NCI-H524 (cell line): ENCODE results near the gene CALY.

Experiments used
- DNase-seq, 2 experiments: peaks; one replicate each; lab custom pipeline; 2025; lab: John Stamatoyannopoulos, UW

The CALY gene

DNA sequence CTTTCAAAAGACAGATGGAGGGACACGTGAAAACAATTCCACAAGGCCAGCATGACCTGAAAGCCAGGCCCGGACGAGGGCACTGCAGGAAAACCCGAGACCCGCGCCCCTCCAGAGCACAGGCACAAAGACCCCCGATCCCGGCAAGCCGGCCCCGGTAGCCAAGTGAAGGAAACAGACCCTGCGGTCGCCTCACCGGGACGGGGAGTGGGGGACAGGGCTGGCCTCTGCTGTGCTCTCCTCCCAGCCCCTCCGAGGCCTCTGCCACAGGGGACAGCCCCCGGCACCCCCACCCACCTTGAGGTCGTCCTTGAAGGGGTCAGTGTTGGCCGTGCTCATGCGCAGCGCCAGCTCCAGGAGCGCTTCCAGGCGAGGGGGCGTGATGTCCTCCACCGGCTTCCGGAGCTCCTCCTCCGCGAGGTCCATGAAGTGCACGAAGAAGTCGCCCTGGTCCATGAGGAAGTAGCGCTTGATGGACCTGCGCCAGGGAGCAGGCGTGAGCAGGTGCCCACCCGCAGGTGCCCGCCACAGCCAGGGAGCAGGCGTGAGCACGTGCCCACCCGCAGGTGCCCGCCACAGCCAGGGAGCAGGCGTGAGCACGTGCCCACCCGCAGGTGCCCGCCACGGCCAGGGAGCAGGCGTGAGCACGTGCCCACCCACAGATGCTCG is 48.7 kb downstream of the CALY start:
- DNase-seq = no peak

DNA sequence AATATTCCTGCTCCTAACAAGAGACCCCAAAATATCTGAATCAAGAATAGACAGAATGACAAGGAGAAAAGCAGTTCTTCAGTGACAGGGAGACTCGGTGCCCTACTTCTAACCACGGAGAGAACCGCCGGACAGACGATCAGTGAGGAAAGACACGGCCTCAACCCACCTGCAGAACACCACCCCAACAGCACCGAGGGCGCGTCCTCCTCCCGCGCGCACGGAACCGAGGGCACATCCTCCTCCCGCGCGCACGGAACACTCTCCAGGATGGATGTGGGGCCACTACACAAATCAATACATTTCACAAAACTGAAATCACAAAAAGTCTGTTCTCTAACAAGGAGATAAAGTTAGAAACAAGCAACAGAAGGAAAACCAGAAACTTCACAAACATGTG is 50.3 kb downstream of the CALY start:
- no peak for DNase-seq

DNA sequence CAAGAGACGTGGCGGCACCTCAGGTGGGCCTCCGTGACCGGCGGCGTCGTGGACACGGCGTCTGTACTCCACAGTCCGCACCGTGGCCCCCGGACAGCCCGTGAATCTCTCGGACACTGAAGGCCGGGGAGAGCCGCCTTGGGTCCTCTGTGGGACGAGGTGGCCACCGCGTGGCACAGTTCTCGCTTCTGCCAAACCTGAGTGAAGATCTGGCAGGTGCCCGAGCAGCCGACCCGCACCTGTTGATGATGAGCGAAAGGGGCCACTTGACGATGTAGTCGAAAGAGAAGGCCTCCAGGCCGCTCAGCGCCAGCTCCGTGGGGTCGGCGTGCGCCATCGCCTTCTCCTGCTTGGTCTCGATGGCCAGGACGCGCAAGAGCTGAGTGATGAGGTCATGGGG is 51.5 kb downstream of the CALY start:
- no peak for DNase-seq

DNA sequence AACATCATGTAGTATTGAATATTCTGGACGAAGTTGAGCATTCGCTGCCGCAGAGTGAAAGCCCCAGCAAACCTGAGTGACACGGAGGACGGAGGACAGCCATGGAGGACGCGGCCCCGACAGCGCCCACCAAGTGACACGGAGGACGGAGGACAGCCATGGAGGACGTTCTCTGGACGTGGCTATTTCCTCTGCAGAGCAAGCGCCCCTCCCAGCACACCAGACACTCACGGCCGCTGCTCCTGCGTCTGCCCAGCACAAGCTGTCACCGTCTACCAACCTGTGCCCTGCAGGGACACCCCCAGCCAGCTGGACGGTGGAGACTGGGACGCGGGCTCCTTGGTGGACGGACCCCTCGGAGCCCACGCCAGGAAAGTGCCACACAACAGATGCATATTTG is 52.8 kb downstream of the CALY start:
- DNase-seq = no peak

DNA sequence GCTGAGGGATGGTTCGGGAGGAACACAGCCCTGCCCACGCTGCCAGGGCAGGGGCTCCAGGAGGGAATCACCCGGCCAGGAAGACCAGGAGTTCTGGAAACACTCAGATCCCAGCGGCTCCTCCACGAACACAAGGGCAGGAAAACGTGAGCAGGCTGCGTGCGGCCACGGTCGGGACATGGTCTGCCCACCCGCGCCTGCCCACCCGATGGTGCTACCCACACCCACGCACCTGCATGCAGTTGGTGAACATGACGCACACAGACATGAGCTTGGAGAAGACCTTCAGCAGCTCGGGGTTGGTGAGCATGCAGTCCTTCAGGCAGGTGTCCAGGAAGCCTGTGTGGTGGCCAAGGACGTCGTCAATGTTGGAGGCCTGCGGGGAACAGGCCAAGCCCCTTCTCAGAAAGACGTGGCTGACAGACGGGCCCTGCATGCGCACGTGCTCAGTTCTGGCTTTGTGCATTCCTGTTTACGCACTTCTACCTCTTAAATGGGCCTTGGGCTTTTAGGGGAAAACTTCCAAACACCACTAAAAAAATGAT is 53.8 kb downstream of the CALY start:
- DNase-seq = no peak

DNA sequence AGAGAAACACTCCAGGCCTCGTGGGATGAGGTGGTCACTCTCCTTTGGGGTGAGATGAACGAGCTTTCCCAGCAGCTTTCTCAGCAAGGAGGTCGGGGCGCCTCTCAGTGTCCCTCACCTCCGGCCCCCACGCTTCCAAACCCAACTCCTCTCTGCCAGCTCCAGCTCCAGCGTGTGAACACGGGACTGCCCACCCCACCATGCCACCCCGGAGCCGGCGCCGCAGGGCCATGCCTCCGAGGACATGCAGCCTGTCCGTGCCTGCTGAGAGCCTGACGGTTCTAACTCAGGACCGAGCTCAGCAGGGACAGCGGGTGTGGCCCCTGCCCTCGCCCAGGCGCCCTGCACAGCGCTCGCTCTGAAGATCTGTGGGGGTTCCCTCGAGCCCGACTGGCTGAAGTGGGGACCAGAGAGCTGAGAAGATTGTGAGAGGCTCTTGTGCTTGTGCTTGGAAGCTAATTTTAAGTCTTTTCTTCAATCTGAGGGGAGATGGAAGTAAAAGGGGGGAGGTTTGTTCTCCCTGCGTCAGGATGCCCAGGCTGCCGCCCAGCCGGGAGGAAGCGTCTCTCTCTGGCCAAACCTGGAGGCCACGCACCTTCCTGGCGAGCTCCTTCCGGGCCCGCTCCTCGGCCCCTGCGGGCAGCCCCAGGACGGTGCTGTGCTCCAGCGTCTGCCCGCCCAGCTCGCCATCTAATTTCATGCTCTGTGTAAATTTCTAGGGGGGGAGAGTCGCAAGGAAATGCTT is 54.9 kb downstream of the CALY start:
- no peak for DNase-seq

DNA sequence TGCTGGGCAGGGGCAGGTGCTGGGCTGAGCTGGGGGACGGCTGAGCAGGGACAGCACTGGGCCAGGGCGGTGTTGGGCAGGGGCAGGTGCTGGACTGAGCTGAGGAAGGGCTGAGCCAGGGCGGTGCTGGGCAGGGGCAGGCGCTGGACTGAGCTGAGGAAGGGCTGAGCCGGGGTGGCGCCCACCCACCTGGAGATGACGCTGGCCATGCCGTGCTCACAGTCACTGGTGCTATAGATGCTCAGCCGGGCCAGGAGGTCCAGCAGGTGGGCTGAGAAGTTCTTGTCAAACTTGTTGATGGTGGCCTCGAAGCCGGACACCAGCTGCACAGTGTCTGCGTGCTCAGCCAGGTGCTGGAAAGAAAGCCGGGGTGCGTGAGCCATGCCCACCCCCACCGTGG is 55.6 kb downstream of the CALY start:
- DNase-seq = no peak

DNA sequence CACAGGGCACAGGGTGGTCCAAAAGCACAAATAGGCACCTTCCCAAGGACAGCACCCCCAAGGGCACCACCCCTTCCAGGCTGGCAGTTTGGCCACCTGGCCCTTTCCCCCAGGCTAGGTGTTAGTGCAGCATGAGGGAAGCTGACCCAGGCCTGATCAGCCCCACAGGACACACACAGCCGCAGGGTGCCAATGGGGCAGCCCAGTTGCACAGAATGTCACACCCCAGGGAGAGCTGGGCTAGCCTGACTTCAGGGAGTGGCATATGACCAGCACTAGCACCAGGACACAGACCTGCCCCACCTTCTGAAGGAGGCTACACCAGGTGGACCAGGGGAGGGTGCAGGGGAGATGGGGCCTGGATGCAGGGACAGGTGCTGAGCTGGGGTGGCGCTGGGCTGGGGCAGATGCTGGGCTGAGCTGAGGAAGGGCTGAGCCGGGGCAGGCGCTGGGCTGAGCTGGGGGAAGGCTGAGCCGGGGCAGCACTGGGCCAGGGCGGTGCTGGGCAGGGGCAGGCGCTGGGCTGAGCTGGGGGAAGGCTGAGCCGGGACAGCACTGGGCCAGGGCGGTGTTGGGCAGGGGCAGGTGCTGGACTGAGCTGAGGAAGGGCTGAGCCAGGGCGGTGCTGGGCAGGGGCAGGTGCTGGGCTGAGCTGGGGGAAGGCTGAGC is 56.2 kb downstream of the CALY start:
- no peak for DNase-seq

DNA sequence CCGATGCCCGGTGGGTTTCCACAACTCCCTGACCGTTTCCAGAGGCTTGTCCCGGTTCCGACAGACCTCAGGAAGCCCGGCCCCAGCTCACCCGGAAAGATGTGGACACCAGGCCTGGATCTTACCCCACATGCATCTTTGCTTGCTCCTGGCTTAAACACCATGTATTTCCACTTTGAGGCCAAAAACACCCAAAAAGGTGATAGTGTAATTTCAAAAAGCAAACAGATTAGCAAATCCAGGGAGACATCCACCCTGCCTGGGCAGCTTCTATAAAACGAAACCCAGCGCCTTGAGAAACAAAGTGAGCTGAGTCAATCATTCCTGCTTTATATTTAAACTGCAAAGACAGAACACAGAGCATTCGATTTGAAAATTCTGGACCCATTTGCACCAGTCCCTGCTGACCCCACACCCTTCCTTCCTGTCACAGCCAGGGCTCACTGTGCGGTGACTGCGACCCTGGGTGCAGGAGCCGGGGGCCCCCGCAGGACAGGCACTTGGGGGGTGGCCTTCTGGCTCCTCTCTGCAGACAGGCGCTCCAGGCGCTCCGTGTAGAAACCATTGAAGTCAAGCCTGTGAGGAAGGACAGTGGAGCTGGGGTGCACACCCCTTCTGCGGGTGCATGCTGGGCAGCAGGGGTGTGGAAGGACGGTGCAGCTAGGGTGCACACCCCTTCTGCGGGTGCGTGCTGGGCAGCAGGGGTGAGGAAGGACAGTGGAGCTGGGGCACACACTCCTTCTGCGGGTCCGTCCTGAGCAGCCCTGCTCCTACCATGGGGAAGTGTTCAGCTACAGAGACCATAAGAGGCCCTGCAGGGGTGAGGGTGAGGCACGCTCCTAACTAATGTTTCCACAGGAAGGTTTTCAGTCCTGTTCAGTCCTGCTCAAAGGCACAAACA is 57.1 kb downstream of the CALY start:
- DNase-seq = no peak

DNA sequence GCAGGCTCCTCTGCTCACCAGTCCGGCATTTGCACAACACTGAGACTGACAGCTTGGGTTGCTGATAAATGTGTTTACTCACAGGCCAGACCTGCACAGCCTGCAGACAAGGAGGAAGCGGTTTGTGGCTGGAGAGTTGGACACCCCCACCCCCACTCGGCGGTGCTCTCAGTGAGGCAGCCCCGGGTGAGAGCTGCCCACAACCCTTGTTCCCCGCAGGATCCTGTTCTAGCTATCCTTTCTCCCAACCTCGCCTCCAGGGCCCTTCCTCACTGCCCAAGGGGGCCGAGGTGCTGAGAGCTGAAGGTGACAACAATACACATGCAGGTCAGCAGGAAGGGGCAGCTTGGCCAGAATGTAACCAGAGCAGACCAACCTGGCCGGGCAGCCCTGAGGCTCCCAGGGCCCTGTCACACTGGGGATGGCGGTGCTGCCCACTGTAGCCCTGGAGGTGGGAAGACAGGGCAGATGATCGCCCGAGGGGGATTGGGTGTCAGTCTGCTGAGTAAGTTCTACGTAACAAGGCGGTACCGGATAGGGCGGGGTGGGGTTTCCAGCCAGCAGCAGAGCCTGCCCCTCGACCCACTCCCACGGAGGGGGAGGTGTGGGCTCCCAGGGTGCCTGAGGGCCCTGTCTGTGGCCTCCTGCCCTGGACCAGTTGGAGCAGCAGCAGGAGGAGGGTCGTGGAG is 58.0 kb downstream of the CALY start:
- no peak for DNase-seq

DNA sequence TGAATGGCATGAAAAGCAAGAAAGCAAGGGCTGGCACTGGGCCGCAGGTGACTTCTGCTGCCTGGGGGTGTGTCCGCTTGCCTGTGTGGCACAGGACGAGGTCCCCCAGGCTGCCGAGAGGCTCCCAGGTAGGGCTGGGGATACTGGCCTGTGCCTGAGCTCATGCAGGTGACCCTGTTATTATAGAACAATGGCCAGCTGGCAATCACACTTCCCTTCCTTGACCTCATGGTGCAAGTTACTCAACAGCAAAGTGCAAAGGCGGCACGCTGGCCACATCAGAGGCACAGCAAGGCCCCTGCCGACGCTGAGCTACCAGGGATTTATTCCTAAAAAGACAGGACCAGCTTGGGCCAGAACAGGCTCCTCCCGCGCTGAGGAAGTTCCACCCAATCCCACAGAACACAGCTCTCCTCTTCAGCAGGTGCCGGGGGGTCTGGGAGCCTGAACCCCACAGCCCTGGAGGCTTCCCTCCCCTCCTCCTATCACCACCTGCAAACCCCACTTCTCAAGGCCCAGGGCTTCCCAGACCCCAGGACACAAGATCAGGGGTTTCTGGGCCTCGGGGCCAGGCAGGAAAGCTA is 58.6 kb downstream of the CALY start:
- no peak for DNase-seq

DNA sequence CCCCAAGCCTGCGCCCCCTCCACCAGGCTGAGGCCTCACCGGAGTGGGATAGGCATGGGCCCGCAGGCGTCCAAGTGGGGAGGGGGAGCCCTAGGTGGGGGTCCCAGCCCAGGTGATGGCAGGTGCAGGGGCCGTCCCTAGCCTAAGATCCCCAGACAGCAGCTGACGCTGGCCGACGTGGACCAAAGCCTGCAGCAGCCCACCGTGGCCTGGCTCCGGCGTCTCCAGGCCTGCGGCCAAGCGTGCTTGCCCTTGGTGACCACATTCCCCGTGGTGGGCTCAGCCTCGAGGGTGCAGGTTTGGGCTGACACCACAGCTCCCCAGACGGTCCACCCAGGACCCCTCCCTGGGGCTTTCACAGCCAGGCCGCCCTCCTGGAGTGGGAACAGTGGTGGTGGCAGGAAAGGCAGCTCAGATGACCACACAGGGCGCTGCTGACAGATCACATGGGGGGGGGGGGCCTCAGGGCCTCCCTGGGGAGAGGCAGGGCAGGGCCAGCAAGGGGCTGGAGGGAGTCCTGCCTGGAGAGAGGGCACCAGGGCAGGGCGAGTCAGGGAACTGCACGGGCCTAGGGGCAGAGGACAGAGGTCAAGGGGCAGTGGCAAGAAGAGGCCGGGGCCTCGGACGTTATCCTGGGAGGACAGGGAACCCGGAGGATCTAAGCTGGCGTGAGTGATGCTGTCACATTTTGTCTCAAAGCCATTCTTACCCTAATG is 59.3 kb downstream of the CALY start:
- DNase-seq = no peak

DNA sequence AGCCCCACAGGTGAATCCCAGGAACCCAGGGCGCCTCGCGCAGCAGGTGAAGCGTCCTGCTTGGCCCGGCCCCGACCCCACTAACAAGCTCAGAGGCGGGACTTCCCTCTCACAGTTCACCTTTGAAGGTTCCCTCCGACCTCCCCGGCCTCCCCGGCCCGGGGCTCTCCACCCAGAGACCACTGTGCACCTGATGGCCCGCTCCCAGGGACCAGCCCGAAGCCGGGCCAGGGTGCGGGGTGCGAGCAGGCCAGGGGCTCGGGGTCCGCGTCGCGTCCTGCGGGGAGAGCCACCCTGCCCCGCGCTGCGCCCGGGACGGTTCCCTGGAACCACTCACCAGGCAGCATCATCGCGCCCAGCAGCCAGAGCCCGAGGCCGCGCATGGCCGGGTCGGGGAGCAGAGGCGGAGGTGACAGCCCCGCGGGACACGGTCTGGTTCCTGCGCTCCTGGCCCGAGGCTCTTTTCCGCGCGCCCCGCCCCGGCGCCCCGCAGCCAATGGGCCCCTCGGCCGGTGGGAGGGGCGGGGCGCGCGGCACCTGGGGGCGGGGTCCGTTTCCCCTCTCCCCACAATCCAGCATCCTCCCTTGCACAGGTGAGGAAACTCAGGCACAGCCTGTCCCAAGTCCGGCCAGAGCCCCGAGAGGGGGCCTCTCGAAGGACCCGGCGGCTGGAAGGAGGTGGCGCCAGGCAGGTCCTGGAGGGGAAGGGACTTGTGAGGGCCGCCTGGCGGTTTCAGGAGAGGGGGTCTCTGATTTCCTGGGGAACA is 60.1 kb downstream of the CALY start, which contains the start of gene ADAM8:
Gene ADAM8, minus strand, starts transcription at position 434 of the 767 bp plus-strand sequence. Its CDS starts 51 bp downstream, at position 383.
- DNase-seq = no peak

DNA sequence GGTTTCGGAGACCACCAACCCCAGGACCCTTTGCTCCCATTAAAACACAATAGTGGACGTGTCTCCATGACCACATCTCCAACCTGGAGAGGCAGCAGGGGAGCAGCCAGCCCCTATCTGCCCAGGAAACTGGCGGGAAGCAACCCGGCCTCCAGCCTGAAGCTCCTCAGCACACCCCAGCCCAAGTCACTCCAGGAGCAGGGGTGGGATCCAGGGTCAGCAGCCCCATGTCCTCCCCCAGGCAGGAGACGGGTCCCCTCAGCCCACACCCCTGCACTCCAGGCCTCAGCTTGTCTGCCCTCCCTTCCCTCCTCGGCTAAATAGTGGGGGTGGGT is 60.6 kb downstream of the CALY start:
- DNase-seq = no peak

DNA sequence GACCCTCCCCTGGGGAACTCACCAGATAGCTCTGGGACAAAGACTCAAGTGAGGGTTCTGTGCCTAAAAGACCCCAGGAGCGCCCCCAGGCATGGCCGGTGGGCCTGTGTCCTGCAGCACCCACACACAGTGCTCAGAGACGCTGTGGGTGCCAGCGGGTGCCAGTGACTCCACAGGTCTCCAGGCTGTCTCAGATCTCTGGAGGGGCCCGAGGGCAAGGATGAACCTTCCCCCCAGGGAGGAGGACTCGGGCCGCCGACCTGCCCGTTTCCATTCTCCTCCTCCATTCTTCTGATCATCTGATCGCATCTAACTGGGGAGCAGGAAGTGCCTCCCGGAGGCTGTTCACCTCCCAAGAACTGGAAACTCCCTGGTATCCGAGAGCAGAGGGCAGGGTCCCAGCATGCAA is 61.0 kb downstream of the CALY start:
- no peak for DNase-seq

DNA sequence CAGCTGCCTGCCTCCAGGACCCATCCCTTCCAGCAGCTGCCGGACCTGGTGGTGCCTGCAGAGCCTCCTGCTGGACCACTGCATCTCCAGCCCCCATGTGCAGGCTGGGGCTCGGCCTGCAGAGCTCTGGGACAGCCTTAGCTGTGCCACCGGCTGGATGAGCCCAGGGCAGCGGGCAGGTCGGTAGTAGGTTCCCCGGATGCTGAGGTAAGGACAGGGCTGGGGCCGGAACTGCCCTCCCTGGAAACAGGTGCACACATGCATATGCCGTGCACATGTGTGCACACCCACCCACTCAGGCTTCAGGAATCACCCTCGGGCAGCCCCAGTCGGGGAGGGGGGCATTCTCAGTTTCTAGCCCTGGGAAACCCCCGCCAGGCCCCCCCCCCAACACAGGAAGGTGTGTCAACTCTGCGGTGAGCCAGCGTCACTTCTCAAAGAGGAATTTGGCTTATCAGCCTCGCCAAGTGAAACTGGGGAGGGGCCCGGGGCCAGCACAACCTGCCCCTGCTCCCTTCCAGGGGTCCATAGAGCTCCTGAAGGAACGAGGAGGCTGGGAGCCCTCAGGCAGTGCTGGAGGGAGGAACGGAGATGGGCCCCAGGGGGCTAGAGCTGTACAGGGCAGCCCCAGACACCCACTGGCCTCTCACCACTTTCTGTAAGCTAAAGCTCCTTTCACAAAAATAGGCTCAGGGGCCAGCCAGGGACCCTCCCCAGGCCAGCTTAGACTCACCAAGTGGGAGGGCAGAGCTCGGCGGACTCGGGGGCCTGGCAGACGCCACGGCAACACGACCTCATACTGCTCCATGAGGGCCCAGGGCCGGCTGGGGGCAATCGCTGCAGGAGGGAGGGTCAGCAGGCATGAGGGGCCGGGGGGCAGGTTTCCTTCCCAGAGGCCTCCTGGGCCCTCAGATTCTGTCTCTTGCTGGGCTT is 61.7 kb downstream of the CALY start:
- DNase-seq = peak in 1 of 2 experiments; percentile 1
